ENCODE results near the gene MAML2.

MAML2 gene

DNA sequence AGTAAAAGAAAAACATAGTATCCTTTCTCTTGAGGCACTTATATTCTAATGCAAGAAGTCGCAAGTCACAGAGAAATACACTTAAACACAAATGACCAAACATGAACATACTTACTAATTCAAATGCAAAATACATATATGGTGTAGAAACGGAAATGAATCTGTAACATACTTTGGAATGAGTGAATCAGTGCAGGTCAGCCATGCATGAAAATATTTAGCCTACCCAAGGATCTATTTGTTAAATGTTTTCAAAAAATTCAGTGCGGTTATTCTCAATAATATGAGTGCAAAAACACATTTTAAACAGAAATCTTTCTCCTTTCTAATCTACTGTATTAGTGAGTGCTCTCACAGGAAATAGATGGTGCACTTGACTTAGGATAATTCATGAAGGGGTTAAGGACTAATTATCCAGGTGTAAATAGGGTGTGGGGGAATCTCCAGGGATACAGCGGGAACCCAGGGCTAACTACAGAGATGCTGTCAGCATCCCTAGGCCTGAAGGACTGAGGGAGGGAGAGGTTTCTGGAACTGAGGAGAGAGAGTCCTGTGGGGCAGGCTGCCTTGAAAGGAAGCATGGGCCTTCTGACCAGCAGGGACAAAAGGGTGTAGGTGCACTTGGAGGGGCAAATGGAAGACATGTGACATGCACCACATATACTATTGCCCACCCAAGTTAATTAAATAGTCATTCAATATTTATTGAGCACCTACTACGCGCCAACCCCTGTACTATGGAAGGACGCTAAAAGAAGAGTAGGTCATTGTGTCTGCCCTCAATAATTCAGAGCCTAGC, 139.2 kb downstream of the MAML2 start:
- WGBS (ENCODE audit: insufficient coverage): 100% methylated on average over 3 of the region's 7 CpGs
- ChIA-PET POLR2A (no interaction called here), CTCF (interaction anchor here (1.1 kb wide), 1 partner anchor 34 kb away, joined by 3 read pairs; no protein-coding TSS in a partner anchor)
- H3K27ac ChIP-seq (ENCODE audit: insufficient read depth in 1 of 2, low read depth in 1 of 2, low read length in 2 of 2, poor library complexity in 1 of 2, severe bottlenecking in 2 of 2): no peak overlapping the region
- no peak for DNase-seq
- H3K4me3 ChIP-seq (ENCODE audit: control insufficient read depth in 1 of 7, extremely low read depth in 1 of 7, insufficient read depth in 4 of 7, low read depth in 2 of 7, low read length in 6 of 7): no peak overlapping the region
- H3K9me3 ChIP-seq (ENCODE audit: control extremely low read depth in 1 of 5, control insufficient read depth in 4 of 5, insufficient read depth in 2 of 5, low read depth in 1 of 5, low read length in 4 of 5): no peaks in the 10 kb centered on the region
- no peaks in the 10 kb centered on the region for H3K27me3 ChIP-seq (replicated peaks in 2 of 5; ENCODE audit: control insufficient read depth in 4 of 5, insufficient read depth in 5 of 5, low read length in 4 of 5)
- H3K4me1 ChIP-seq (ENCODE audit: control extremely low read depth in 1 of 4, control insufficient read depth in 4 of 4, insufficient read depth in 4 of 4, low read length in 3 of 4): peaks cover 15 to 23% (median 20%) of the 10 kb centered on the region in 4 experiments
- H3K36me3 ChIP-seq (ENCODE audit: control insufficient read depth in 4 of 4, insufficient read depth in 4 of 4, low read length in 3 of 4): no peaks in the 10 kb centered on the region

DNA sequence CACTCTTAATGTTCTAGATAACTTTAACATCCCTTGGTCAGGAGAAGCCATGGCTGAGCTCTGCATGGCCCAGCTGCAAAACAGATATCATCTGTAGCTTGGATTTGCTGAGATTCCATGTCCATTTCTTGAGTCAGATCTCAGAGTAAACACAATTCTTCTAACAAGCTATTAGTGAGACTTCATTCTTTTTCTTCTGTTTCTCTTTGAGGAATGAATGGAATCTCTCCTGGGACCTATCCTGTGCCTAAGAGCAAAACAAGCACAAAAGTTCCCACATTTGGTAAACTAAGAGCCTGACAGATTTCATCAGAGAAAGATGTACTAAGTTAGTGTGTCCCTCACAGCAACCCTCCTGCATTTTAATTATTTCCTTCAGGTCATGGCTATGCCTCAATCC, 142.8 kb downstream of the MAML2 start:
- Histone ChIP-seq H3K9me3 (ENCODE audit: control extremely low read depth in 1 of 5, control insufficient read depth in 4 of 5, insufficient read depth in 2 of 5, low read depth in 1 of 5, low read length in 4 of 5) (no peaks in the 10 kb centered on the region), H3K27me3 (replicated peaks in 2 of 5; ENCODE audit: control insufficient read depth in 4 of 5, insufficient read depth in 5 of 5, low read length in 4 of 5) (no peaks in the 10 kb centered on the region), H3K4me3 (ENCODE audit: control insufficient read depth in 1 of 7, extremely low read depth in 1 of 7, insufficient read depth in 4 of 7, low read depth in 2 of 7, low read length in 6 of 7) (no peak overlapping the region), H3K4me1 (ENCODE audit: control extremely low read depth in 1 of 4, control insufficient read depth in 4 of 4, insufficient read depth in 4 of 4, low read length in 3 of 4) (peaks cover 0 to 5% (median 2%) of the 10 kb centered on the region in 4 experiments), H3K36me3 (ENCODE audit: control insufficient read depth in 4 of 4, insufficient read depth in 4 of 4, low read length in 3 of 4) (no peaks in the 10 kb centered on the region), H3K27ac (ENCODE audit: insufficient read depth in 1 of 2, low read depth in 1 of 2, low read length in 2 of 2, poor library complexity in 1 of 2, severe bottlenecking in 2 of 2) (no peak overlapping the region)
- POLR2A ChIA-PET: no interaction called here
- CTCF ChIA-PET: interaction anchor here (0.8 kb wide), 1 partner anchor 11 kb away, joined by 3 read pairs; no protein-coding TSS in a partner anchor
- no peak for DNase-seq

- POLR2A ChIA-PET: no interaction called here
- WGBS (ENCODE audit: insufficient coverage): 98% methylated on average over 5 of the region's 10 CpGs
Observed at GRCh38 chr11:96199563-96200025, 143.4 kb downstream of the MAML2 start.

DNA sequence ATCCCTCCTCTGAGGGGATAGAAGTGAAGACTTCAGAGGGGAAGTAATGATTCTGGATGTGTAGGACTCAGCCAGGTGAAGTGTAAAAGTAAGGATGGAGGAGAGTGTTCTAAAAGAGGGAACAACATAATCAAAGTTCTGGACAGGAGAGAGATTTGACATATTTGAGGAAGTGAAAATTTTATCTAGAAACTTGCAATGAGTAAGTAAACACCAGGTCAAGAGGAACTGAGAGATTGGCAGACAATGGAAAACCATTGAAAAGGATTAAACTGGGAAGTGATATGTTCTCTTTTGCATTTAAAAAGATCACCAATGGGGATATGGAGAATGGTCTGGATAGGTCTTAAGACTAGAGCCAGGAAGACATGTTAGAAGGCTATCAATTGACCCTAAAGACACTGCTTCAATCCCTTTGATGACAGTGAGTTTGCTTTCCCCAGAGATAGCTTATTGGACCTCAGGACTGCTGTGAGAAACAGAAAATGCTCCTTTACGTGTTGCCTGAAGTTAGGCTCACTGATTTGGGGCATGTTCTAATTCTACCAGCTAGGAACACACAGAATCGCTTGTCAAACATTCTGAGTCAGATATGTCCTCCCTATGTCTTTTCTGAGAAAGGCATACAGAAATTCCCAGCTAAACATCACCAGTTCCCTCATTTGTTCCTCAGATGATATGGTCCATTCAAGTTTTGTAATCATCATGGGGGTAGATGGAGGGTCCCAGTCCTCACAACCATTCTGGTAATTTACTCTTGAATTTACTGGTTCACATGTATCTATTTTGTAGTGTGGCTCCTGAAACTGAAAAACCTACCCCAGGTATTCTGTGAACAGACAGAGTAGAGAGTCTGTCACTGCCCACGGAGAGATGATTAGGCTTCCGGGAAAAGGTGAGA, 144.9 kb downstream of the MAML2 start:
- DNase-seq: peak in 1 of 3 donors; percentile 36
- H3K36me3 ChIP-seq (ENCODE audit: control insufficient read depth in 4 of 4, insufficient read depth in 4 of 4, low read length in 3 of 4): no peaks in the 10 kb centered on the region
- peaks cover 0 to 17% (median 7%) of the 10 kb centered on the region in 4 experiments for H3K4me1 ChIP-seq (ENCODE audit: control extremely low read depth in 1 of 4, control insufficient read depth in 4 of 4, insufficient read depth in 4 of 4, low read length in 3 of 4)
- H3K27me3 ChIP-seq (replicated peaks in 2 of 5; ENCODE audit: control insufficient read depth in 4 of 5, insufficient read depth in 5 of 5, low read length in 4 of 5): no peaks in the 10 kb centered on the region
- POLR2A ChIA-PET: no interaction called here
- CTCF ChIA-PET: interaction anchor here (1.2 kb wide), 1 partner anchor 144 kb away, joined by 5 read pairs; no protein-coding TSS in a partner anchor
- no peaks in the 10 kb centered on the region for H3K9me3 ChIP-seq (ENCODE audit: control extremely low read depth in 1 of 5, control insufficient read depth in 4 of 5, insufficient read depth in 2 of 5, low read depth in 1 of 5, low read length in 4 of 5)
- WGBS (ENCODE audit: insufficient coverage): 97% methylated on average over 3 of the region's 4 CpGs
- H3K4me3 ChIP-seq (ENCODE audit: control insufficient read depth in 1 of 7, extremely low read depth in 1 of 7, insufficient read depth in 4 of 7, low read depth in 2 of 7, low read length in 6 of 7): no peak overlapping the region
- H3K27ac ChIP-seq (ENCODE audit: insufficient read depth in 1 of 2, low read depth in 1 of 2, low read length in 2 of 2, poor library complexity in 1 of 2, severe bottlenecking in 2 of 2): no peak overlapping the region

More at GRCh38 chr11:96199563-96200025, 143.4 kb downstream of the MAML2 start:
- peaks cover 0 to 6% (median 2%) of the 10 kb centered on the region in 4 experiments for H3K4me1 ChIP-seq (ENCODE audit: control extremely low read depth in 1 of 4, control insufficient read depth in 4 of 4, insufficient read depth in 4 of 4, low read length in 3 of 4)
- H3K9me3 ChIP-seq (ENCODE audit: control extremely low read depth in 1 of 5, control insufficient read depth in 4 of 5, insufficient read depth in 2 of 5, low read depth in 1 of 5, low read length in 4 of 5): no peaks in the 10 kb centered on the region
- H3K36me3 ChIP-seq (ENCODE audit: control insufficient read depth in 4 of 4, insufficient read depth in 4 of 4, low read length in 3 of 4): no peaks in the 10 kb centered on the region
- no peak overlapping the region for H3K27ac ChIP-seq (ENCODE audit: insufficient read depth in 1 of 2, low read depth in 1 of 2, low read length in 2 of 2, poor library complexity in 1 of 2, severe bottlenecking in 2 of 2)
- CTCF ChIA-PET: no interaction called here
- H3K4me3 ChIP-seq (ENCODE audit: control insufficient read depth in 1 of 7, extremely low read depth in 1 of 7, insufficient read depth in 4 of 7, low read depth in 2 of 7, low read length in 6 of 7): no peak overlapping the region
- no peaks in the 10 kb centered on the region for H3K27me3 ChIP-seq (replicated peaks in 2 of 5; ENCODE audit: control insufficient read depth in 4 of 5, insufficient read depth in 5 of 5, low read length in 4 of 5)
- DNase-seq: peak in 1 of 3 donors; percentile 26

DNA sequence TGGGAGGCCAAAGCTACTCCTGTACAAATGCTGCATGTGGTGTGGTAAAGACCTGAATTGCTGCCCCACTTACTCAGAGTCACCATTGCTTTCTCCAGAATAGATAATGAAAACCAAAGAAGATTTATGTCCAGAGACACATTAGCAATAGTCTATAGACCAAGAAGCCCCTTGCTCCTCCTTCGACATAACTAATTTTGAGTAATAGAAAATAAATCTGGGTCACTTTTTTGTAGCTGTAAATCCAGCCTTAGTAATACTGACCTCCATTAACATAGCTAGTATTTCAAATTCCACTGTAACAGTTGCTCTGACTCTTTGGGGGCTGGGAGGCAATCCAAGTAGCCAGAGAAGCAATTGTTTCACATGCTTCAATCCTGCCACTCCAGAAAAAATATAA, 145.9 kb downstream of the MAML2 start:
- no peak for DNase-seq
- POLR2A ChIA-PET: no interaction called here
- H3K4me1 ChIP-seq (ENCODE audit: control extremely low read depth in 1 of 4, control insufficient read depth in 4 of 4, insufficient read depth in 4 of 4, low read length in 3 of 4): peaks cover 0 to 17% (median 7%) of the 10 kb centered on the region in 4 experiments
- H3K36me3 ChIP-seq (ENCODE audit: control insufficient read depth in 4 of 4, insufficient read depth in 4 of 4, low read length in 3 of 4): no peaks in the 10 kb centered on the region
- CTCF ChIA-PET: interaction anchor here (1.2 kb wide), 1 partner anchor 145 kb away, joined by 5 read pairs; no protein-coding TSS in a partner anchor
- no peaks in the 10 kb centered on the region for H3K27me3 ChIP-seq (replicated peaks in 2 of 5; ENCODE audit: control insufficient read depth in 4 of 5, insufficient read depth in 5 of 5, low read length in 4 of 5)
- H3K4me3 ChIP-seq (ENCODE audit: control insufficient read depth in 1 of 7, extremely low read depth in 1 of 7, insufficient read depth in 4 of 7, low read depth in 2 of 7, low read length in 6 of 7): no peak overlapping the region
- H3K9me3 ChIP-seq (ENCODE audit: control extremely low read depth in 1 of 5, control insufficient read depth in 4 of 5, insufficient read depth in 2 of 5, low read depth in 1 of 5, low read length in 4 of 5): no peaks in the 10 kb centered on the region
- H3K27ac ChIP-seq (ENCODE audit: insufficient read depth in 1 of 2, low read depth in 1 of 2, low read length in 2 of 2, poor library complexity in 1 of 2, severe bottlenecking in 2 of 2): no peak overlapping the region
- no CpG with 5 or more reads among the region's 1 CpG for WGBS (ENCODE audit: insufficient coverage)

DNA sequence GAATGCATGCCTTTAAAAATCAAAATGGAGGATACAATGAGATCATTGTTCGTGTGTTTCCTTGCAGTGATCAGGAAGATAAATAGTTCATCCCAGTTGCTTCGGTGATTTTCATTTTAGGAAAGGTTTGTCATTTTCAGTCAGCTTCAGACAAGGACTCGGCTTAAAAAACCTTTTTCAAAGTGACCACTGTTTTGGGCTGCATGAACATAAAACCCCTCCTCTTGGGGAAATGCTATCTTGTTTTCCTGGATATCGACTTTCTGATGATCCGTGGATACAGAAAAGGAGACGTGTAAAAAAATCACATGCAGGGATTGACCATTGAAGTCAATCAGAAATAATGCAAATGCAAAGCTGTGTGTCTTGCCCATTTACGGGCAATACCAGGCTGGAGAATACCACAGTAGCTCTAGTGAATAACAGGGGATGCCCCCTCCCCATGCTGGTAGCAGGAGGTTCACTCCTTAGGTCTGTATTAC, 146.8 kb downstream of the MAML2 start:
- ChIA-PET POLR2A (no interaction called here), CTCF (interaction anchor here (1.4 kb wide), 1 partner anchor 10 kb away, joined by 3 read pairs; no protein-coding TSS in a partner anchor)
- 93% methylated on average over 7 of the region's 7 CpGs for WGBS (ENCODE audit: insufficient coverage)
- Histone ChIP-seq H3K4me3 (ENCODE audit: control insufficient read depth in 1 of 7, extremely low read depth in 1 of 7, insufficient read depth in 4 of 7, low read depth in 2 of 7, low read length in 6 of 7) (no peak overlapping the region), H3K36me3 (ENCODE audit: control insufficient read depth in 4 of 4, insufficient read depth in 4 of 4, low read length in 3 of 4) (no peaks in the 10 kb centered on the region), H3K9me3 (ENCODE audit: control extremely low read depth in 1 of 5, control insufficient read depth in 4 of 5, insufficient read depth in 2 of 5, low read depth in 1 of 5, low read length in 4 of 5) (no peaks in the 10 kb centered on the region), H3K27me3 (replicated peaks in 2 of 5; ENCODE audit: control insufficient read depth in 4 of 5, insufficient read depth in 5 of 5, low read length in 4 of 5) (no peaks in the 10 kb centered on the region), H3K27ac (ENCODE audit: insufficient read depth in 1 of 2, low read depth in 1 of 2, low read length in 2 of 2, poor library complexity in 1 of 2, severe bottlenecking in 2 of 2) (no peak overlapping the region), H3K4me1 (ENCODE audit: control extremely low read depth in 1 of 4, control insufficient read depth in 4 of 4, insufficient read depth in 4 of 4, low read length in 3 of 4) (peaks cover 0 to 17% (median 7%) of the 10 kb centered on the region in 4 experiments)
- no peak for DNase-seq
